ENCODE measurements around the gene KLHL20.
"Not testable (repeated sequence)": the region's sequence is repeated elsewhere in the genome, so short reads cannot be mapped to it uniquely, and the experiment has no call there.

KLHL20 gene

GRCh38 chr1:173757666-173758065 is 42.9 kb downstream of the KLHL20 start:
- Histone ChIP-seq H3K9me3 (ENCODE audit: low read length) (no peaks in the 10 kb centered on the region), H3K4me3 (ENCODE audit: low read depth in 1 of 2, low read length in 2 of 2) (no peak overlapping the region), H3K36me3 (ENCODE audit: insufficient read depth, low read length) (peaks cover 52% of the 10 kb centered on the region), H3K4me1 (ENCODE audit: insufficient read depth, low read length) (no peaks in the 10 kb centered on the region), H3K27me3 (ENCODE audit: control insufficient read depth in 1 of 2, insufficient read depth in 2 of 2, low read length in 2 of 2) (no peaks in the 10 kb centered on the region), H3K27ac (ENCODE audit: low read depth, low read length) (no peak overlapping the region), H3K9ac (ENCODE audit: low read length) (no peak overlapping the region)

- Histone ChIP-seq H3K9ac (ENCODE audit: low read length) (no peak overlapping the region), H3K27me3 (ENCODE audit: control insufficient read depth in 1 of 2, insufficient read depth in 2 of 2, low read length in 2 of 2) (no peaks in the 10 kb centered on the region), H3K4me1 (ENCODE audit: insufficient read depth, low read length) (no peaks in the 10 kb centered on the region), H3K4me3 (ENCODE audit: low read depth in 1 of 2, low read length in 2 of 2) (no peak overlapping the region), H3K9me3 (ENCODE audit: low read length) (no peaks in the 10 kb centered on the region), H3K36me3 (ENCODE audit: insufficient read depth, low read length) (peaks cover 51% of the 10 kb centered on the region), H3K27ac (ENCODE audit: low read depth, low read length) (no peak overlapping the region)
Measured at GRCh38 chr1:173758110-173758509, 43.3 kb downstream of the KLHL20 start.

GRCh38 chr1:173758980-173759379 is 44.2 kb downstream of the KLHL20 start:
- no peaks in the 10 kb centered on the region for H3K9me3 ChIP-seq (ENCODE audit: low read length)
- H3K4me3 ChIP-seq (ENCODE audit: low read depth in 1 of 2, low read length in 2 of 2), result no peak overlapping the region
- no peak overlapping the region for H3K9ac ChIP-seq (ENCODE audit: low read length)
- no peak overlapping the region for H3K27ac ChIP-seq (ENCODE audit: low read depth, low read length)
- H3K27me3 ChIP-seq (ENCODE audit: control insufficient read depth in 1 of 2, insufficient read depth in 2 of 2, low read length in 2 of 2), result no peaks in the 10 kb centered on the region
- peaks cover 43% of the 10 kb centered on the region for H3K36me3 ChIP-seq (ENCODE audit: insufficient read depth, low read length)
- no peaks in the 10 kb centered on the region for H3K4me1 ChIP-seq (ENCODE audit: insufficient read depth, low read length)

GRCh38 chr1:173764331-173764730 is 49.5 kb downstream of the KLHL20 start:
- H3K27ac ChIP-seq (ENCODE audit: low read depth, low read length); H3K9ac ChIP-seq (ENCODE audit: low read length); H3K4me1 ChIP-seq (ENCODE audit: insufficient read depth, low read length); H3K4me3 ChIP-seq (ENCODE audit: low read depth in 1 of 2, low read length in 2 of 2); H3K9me3 ChIP-seq (ENCODE audit: low read length); H3K27me3 ChIP-seq (ENCODE audit: control insufficient read depth in 1 of 2, insufficient read depth in 2 of 2, low read length in 2 of 2); H3K36me3 ChIP-seq (ENCODE audit: insufficient read depth, low read length): not testable (repeated sequence)

GRCh38 chr1:173768206-173768605 is 53.4 kb downstream of the KLHL20 start:
- H3K27me3 ChIP-seq (ENCODE audit: control insufficient read depth in 1 of 2, insufficient read depth in 2 of 2, low read length in 2 of 2), result no peaks in the 10 kb centered on the region
- H3K27ac ChIP-seq (ENCODE audit: low read depth, low read length), result no peak overlapping the region
- H3K4me1 ChIP-seq (ENCODE audit: insufficient read depth, low read length), result no peaks in the 10 kb centered on the region
- no peaks in the 10 kb centered on the region for H3K9me3 ChIP-seq (ENCODE audit: low read length)
- H3K36me3 ChIP-seq (ENCODE audit: insufficient read depth, low read length), result no peaks in the 10 kb centered on the region
- H3K9ac ChIP-seq (ENCODE audit: low read length), result no peak overlapping the region
- no peak overlapping the region for H3K4me3 ChIP-seq (ENCODE audit: low read depth in 1 of 2, low read length in 2 of 2)

GRCh38 chr1:173768827-173769226 is 54.0 kb downstream of the KLHL20 start:
- H3K9ac ChIP-seq (ENCODE audit: low read length), result no peak overlapping the region
- H3K9me3 ChIP-seq (ENCODE audit: low read length), result no peaks in the 10 kb centered on the region

GRCh38 chr1:173770330-173770729 is 55.5 kb downstream of the KLHL20 start:
- H3K27ac ChIP-seq (ENCODE audit: low read depth, low read length); H3K4me3 ChIP-seq (ENCODE audit: low read depth in 1 of 2, low read length in 2 of 2); H3K27me3 ChIP-seq (ENCODE audit: control insufficient read depth in 1 of 2, insufficient read depth in 2 of 2, low read length in 2 of 2); H3K4me1 ChIP-seq (ENCODE audit: insufficient read depth, low read length); H3K9ac ChIP-seq (ENCODE audit: low read length); H3K9me3 ChIP-seq (ENCODE audit: low read length); H3K36me3 ChIP-seq (ENCODE audit: insufficient read depth, low read length): not testable (repeated sequence)

More at GRCh38 chr1:173768827-173769226, 54.0 kb downstream of the KLHL20 start:
- Histone ChIP-seq H3K36me3 (ENCODE audit: insufficient read depth, low read length) (no peaks in the 10 kb centered on the region), H3K27ac (ENCODE audit: low read depth, low read length) (no peak overlapping the region), H3K4me1 (ENCODE audit: insufficient read depth, low read length) (no peaks in the 10 kb centered on the region), H3K4me3 (ENCODE audit: low read depth in 1 of 2, low read length in 2 of 2) (no peak overlapping the region), H3K27me3 (ENCODE audit: control insufficient read depth in 1 of 2, insufficient read depth in 2 of 2, low read length in 2 of 2) (no peaks in the 10 kb centered on the region)

GRCh38 chr1:173771560-173771959 is 56.8 kb downstream of the KLHL20 start:
- Histone ChIP-seq H3K4me3 (ENCODE audit: low read depth in 1 of 2, low read length in 2 of 2) (no peak overlapping the region), H3K9me3 (ENCODE audit: low read length) (no peaks in the 10 kb centered on the region), H3K4me1 (ENCODE audit: insufficient read depth, low read length) (no peaks in the 10 kb centered on the region), H3K27ac (ENCODE audit: low read depth, low read length) (no peak overlapping the region), H3K9ac (ENCODE audit: low read length) (no peak overlapping the region), H3K36me3 (ENCODE audit: insufficient read depth, low read length) (peaks cover 17% of the 10 kb centered on the region), H3K27me3 (ENCODE audit: control insufficient read depth in 1 of 2, insufficient read depth in 2 of 2, low read length in 2 of 2) (no peaks in the 10 kb centered on the region)

- H3K9ac ChIP-seq (ENCODE audit: low read length), result no peak overlapping the region
- H3K36me3 ChIP-seq (ENCODE audit: insufficient read depth, low read length), result peaks cover 20% of the 10 kb centered on the region
- H3K9me3 ChIP-seq (ENCODE audit: low read length), result no peaks in the 10 kb centered on the region
- H3K4me3 ChIP-seq (ENCODE audit: low read depth in 1 of 2, low read length in 2 of 2), result no peak overlapping the region
- H3K27ac ChIP-seq (ENCODE audit: low read depth, low read length), result no peak overlapping the region
- H3K4me1 ChIP-seq (ENCODE audit: insufficient read depth, low read length), result no peaks in the 10 kb centered on the region
- H3K27me3 ChIP-seq (ENCODE audit: control insufficient read depth in 1 of 2, insufficient read depth in 2 of 2, low read length in 2 of 2), result no peaks in the 10 kb centered on the region
Measured at GRCh38 chr1:173775578-173776226, 60.9 kb downstream of the KLHL20 start.

- H3K27ac ChIP-seq (ENCODE audit: low read depth, low read length), result no peak overlapping the region
Measured at GRCh38 chr1:173779936-173780335, 65.2 kb downstream of the KLHL20 start.

GRCh38 chr1:173784997-173785396 is 70.2 kb downstream of the KLHL20 start:
- Histone ChIP-seq H3K4me1 (ENCODE audit: insufficient read depth, low read length) (no peaks in the 10 kb centered on the region), H3K27ac (ENCODE audit: low read depth, low read length) (no peak overlapping the region), H3K9ac (ENCODE audit: low read length) (no peak overlapping the region), H3K9me3 (ENCODE audit: low read length) (no peaks in the 10 kb centered on the region), H3K36me3 (ENCODE audit: insufficient read depth, low read length) (peaks cover 41% of the 10 kb centered on the region), H3K4me3 (ENCODE audit: low read depth in 1 of 2, low read length in 2 of 2) (no peak overlapping the region), H3K27me3 (ENCODE audit: control insufficient read depth in 1 of 2, insufficient read depth in 2 of 2, low read length in 2 of 2) (no peaks in the 10 kb centered on the region)

More at GRCh38 chr1:173779936-173780335, 65.2 kb downstream of the KLHL20 start:
- Histone ChIP-seq H3K9ac (ENCODE audit: low read length) (no peak overlapping the region), H3K36me3 (ENCODE audit: insufficient read depth, low read length) (peaks cover 42% of the 10 kb centered on the region), H3K9me3 (ENCODE audit: low read length) (no peaks in the 10 kb centered on the region), H3K4me3 (ENCODE audit: low read depth in 1 of 2, low read length in 2 of 2) (no peak overlapping the region), H3K27me3 (ENCODE audit: control insufficient read depth in 1 of 2, insufficient read depth in 2 of 2, low read length in 2 of 2) (no peaks in the 10 kb centered on the region), H3K4me1 (ENCODE audit: insufficient read depth, low read length) (no peaks in the 10 kb centered on the region)

- no peaks in the 10 kb centered on the region for H3K4me1 ChIP-seq (ENCODE audit: insufficient read depth, low read length)
- H3K27me3 ChIP-seq (ENCODE audit: control insufficient read depth in 1 of 2, insufficient read depth in 2 of 2, low read length in 2 of 2), result no peaks in the 10 kb centered on the region
- H3K36me3 ChIP-seq (ENCODE audit: insufficient read depth, low read length), result peaks cover 17% of the 10 kb centered on the region
- H3K4me3 ChIP-seq (ENCODE audit: low read depth in 1 of 2, low read length in 2 of 2), result no peak overlapping the region
- H3K9me3 ChIP-seq (ENCODE audit: low read length), result no peaks in the 10 kb centered on the region
- no peak overlapping the region for H3K27ac ChIP-seq (ENCODE audit: low read depth, low read length)
- H3K9ac ChIP-seq (ENCODE audit: low read length), result no peak overlapping the region
Measured at GRCh38 chr1:173789841-173790240, 75.1 kb downstream of the KLHL20 start.
